HEK293 (cell line): ENCODE results near the gene SLC34A3.
A peak's percentile ranks its signal among the peaks of the same experiment; 100 is the strongest.

Experiments used
- CTCF ChIA-PET: fragments of 350-600 bp; formaldehyde crosslinking; extraction: SDS; loops from one replicate; lab custom pipeline; 2021; ENCODE audit warnings: antibody characterized with exemption; lab: Yijun Ruan, JAX
- POLR2A ChIA-PET: fragments of 300-600 bp; formaldehyde crosslinking; extraction: SDS; loops from one replicate; lab custom pipeline; 2020; ENCODE audit warnings: antibody characterized with exemption, inconsistent platforms; lab: Yijun Ruan, JAX
- H3K27ac ChIP-seq: fragments of 200-500 bp; sonication (Bioruptor generic); 2 replicates; pipeline ENCODE4 v1.5.1; 2014; ENCODE audit warnings: low read depth, low read length, control low read depth, inconsistent platforms; ENCODE audit errors: extremely low read depth
- H3K36me3 ChIP-seq, 2 experiments: fragments of 200-500 bp in 1 of 2; sonication (Bioruptor generic) in 1 of 2; 1 replicate in 1 of 2; 2 replicates in 1 of 2; pipeline ENCODE4 v1.5.1; 2014 to 2017; ENCODE audit warnings: inconsistent platforms in 2 of 2, low read length in 2 of 2; ENCODE audit not compliant: control insufficient read depth in 2 of 2, insufficient read depth in 1 of 2
- H3K4me1 ChIP-seq: fragments of 200-500 bp; sonication (Bioruptor generic); 2 replicates; pipeline ENCODE4 v1.5.1; 2014; ENCODE audit warnings: mild to moderate bottlenecking, low read length, inconsistent platforms; ENCODE audit not compliant: control insufficient read depth, insufficient read depth
- H3K4me3 ChIP-seq: 2 replicates; pipeline ENCODE4 v1.5.1; 2011; ENCODE audit warnings: low read depth, mild to moderate bottlenecking, control low read depth, low read length, moderate library complexity
- H3K9me3 ChIP-seq: fragments of 200-500 bp; sonication (Bioruptor generic); 2 replicates; pipeline ENCODE4 v1.5.1; 2014; ENCODE audit warnings: low read depth, low read length, inconsistent platforms; ENCODE audit not compliant: control insufficient read depth, insufficient read depth
- BCL11A ChIP-seq: fragments of 450-650 bp; formaldehyde crosslinking; IDR thresholded peaks from 2 replicates; pipeline ENCODE4 v1.5.1; 2016; ENCODE audit warnings: low read depth, missing biosample characterization, missing genetic modification characterization
- BCL11B ChIP-seq: fragments of 450-650 bp; formaldehyde crosslinking; IDR thresholded peaks from 2 replicates; pipeline ENCODE4 v1.5.1; 2016; ENCODE audit warnings: low read depth, missing biosample characterization, missing genetic modification characterization
- GLIS1 ChIP-seq: fragments of 450-650 bp; formaldehyde crosslinking; IDR thresholded peaks from 2 replicates; pipeline ENCODE4 v1.5.1; 2016; ENCODE audit warnings: missing biosample characterization, missing genetic modification characterization
- GLIS2 ChIP-seq: fragments of 450-650 bp; formaldehyde crosslinking; IDR thresholded peaks from 2 replicates; pipeline ENCODE4 v1.5.1; 2016; ENCODE audit warnings: missing biosample characterization, missing genetic modification characterization
- INSM2 ChIP-seq: fragments of 450-650 bp; formaldehyde crosslinking; IDR thresholded peaks from 2 replicates; pipeline ENCODE4 v1.5.1; 2016; ENCODE audit warnings: missing biosample characterization, missing genetic modification characterization
- KLF16 ChIP-seq: fragments of 450-650 bp; formaldehyde crosslinking; IDR thresholded peaks from 2 replicates; pipeline ENCODE4 v1.5.1; 2017; ENCODE audit warnings: missing biosample characterization, missing genetic modification characterization
- KLF17 ChIP-seq: fragments of 450-650 bp; formaldehyde crosslinking; IDR thresholded peaks from 2 replicates; pipeline ENCODE4 v1.5.1; 2016; ENCODE audit warnings: missing biosample characterization, missing genetic modification characterization
- WT1 ChIP-seq: fragments of 450-650 bp; formaldehyde crosslinking; IDR thresholded peaks from 2 replicates; pipeline ENCODE4 v1.5.1; 2016; ENCODE audit warnings: missing biosample characterization, missing genetic modification characterization
- ZBTB10 ChIP-seq: fragments of 450-650 bp; formaldehyde crosslinking; IDR thresholded peaks from 2 replicates; pipeline ENCODE4 v1.5.1; 2016; ENCODE audit warnings: missing biosample characterization, missing genetic modification characterization
- ZFP41 ChIP-seq: fragments of 450-650 bp; formaldehyde crosslinking; IDR thresholded peaks from 2 replicates; pipeline ENCODE4 v1.5.1; 2016; ENCODE audit warnings: missing biosample characterization, missing genetic modification characterization, borderline replicate concordance
- ZFP69B ChIP-seq: fragments of 450-650 bp; formaldehyde crosslinking; IDR thresholded peaks from 2 replicates; pipeline ENCODE4 v1.5.1; 2016; ENCODE audit warnings: missing biosample characterization, missing genetic modification characterization
- ZNF10 ChIP-seq: fragments of 450-650 bp; formaldehyde crosslinking; IDR thresholded peaks from 2 replicates; pipeline ENCODE4 v1.5.1; 2017; ENCODE audit warnings: missing biosample characterization, missing genetic modification characterization
- ZNF174 ChIP-seq: fragments of 450-650 bp; formaldehyde crosslinking; IDR thresholded peaks from 2 replicates; pipeline ENCODE4 v1.5.0; 2017; ENCODE audit warnings: missing biosample characterization, mild to moderate bottlenecking, missing genetic modification characterization
- ZNF2 ChIP-seq: fragments of 450-650 bp; formaldehyde crosslinking; IDR thresholded peaks from 2 replicates; pipeline ENCODE4 v1.5.1; 2016; ENCODE audit warnings: missing biosample characterization, missing genetic modification characterization
- ZNF266 ChIP-seq: fragments of 450-650 bp; formaldehyde crosslinking; IDR thresholded peaks from 2 replicates; pipeline ENCODE4 v1.5.1; 2016; ENCODE audit warnings: missing biosample characterization, missing genetic modification characterization, low read depth
- ZNF416 ChIP-seq: fragments of 450-650 bp; formaldehyde crosslinking; IDR thresholded peaks from 2 replicates; pipeline ENCODE4 v1.5.1; 2016; ENCODE audit warnings: missing biosample characterization, missing genetic modification characterization
- ZNF560 ChIP-seq: fragments of 450-650 bp; formaldehyde crosslinking; IDR thresholded peaks from 2 replicates; pipeline ENCODE4 v1.5.1; 2017; ENCODE audit warnings: missing biosample characterization, missing genetic modification characterization, borderline replicate concordance
- ZNF624 ChIP-seq: fragments of 450-650 bp; formaldehyde crosslinking; IDR thresholded peaks from 2 replicates; pipeline ENCODE4 v1.5.1; 2017; ENCODE audit warnings: missing biosample characterization, missing genetic modification characterization
- ZNF654 ChIP-seq: fragments of 450-650 bp; formaldehyde crosslinking; IDR thresholded peaks from 2 replicates; pipeline ENCODE4 v1.5.1; 2016; ENCODE audit warnings: low read depth, missing biosample characterization, missing genetic modification characterization
- ZNF664 ChIP-seq: fragments of 450-650 bp; formaldehyde crosslinking; IDR thresholded peaks from 2 replicates; pipeline ENCODE4 v1.5.1; 2016; ENCODE audit warnings: missing biosample characterization, missing genetic modification characterization
- ZSCAN18 ChIP-seq: fragments of 450-650 bp; formaldehyde crosslinking; IDR thresholded peaks from 2 replicates; pipeline ENCODE4 v1.5.1; 2016; ENCODE audit warnings: missing biosample characterization, missing genetic modification characterization
- ZSCAN30 ChIP-seq: fragments of 450-650 bp; IDR thresholded peaks from 2 replicates; pipeline ENCODE4 v1.5.1; 2018; ENCODE audit warnings: missing biosample characterization, mild to moderate bottlenecking, missing genetic modification characterization, moderate library complexity
- TF ChIP-seq, protein P1 (sequence below): fragments of 450-650 bp; formaldehyde crosslinking; IDR thresholded peaks from 2 replicates; pipeline ENCODE4 v1.5.1; 2016; ENCODE audit warnings: missing biosample characterization, missing genetic modification characterization

Gene SLC34A3

GRCh38 chr9:137226338-137227053 lies 4.2 kb upstream of the SLC34A3 start:
- no peak overlapping the region for H3K27ac ChIP-seq
- ChIA-PET POLR2A (interaction anchor here (0.5 to 17.2 kb wide), 9 partner anchors 15 to 193 kb away, joined by 3 to 304 read pairs (median 5); partner anchors contain the start of genes ANAPC2, NDOR1, NPDC1 and SAPCD2), CTCF (interaction anchor here (0.6 to 6.7 kb wide), 25 partner anchors 8 to 439 kb away, joined by 3 to 69 read pairs (median 6); partner anchors contain the start of genes ABCA2, ANAPC2, C8G and MAN1B1)

GRCh38 chr9:137227054-137227852 lies 3.4 kb upstream of the SLC34A3 start, which contains the start of gene RNF224:
RNF224 (plus strand) TSS chr9:137227502; CDS start chr9:137228336, 834 bp downstream.
- Histone ChIP-seq H3K4me3 (no peak within 1 kb of the TSS), H3K27ac (no peak within 1 kb of the TSS), H3K9me3 (no peaks in the 10 kb centered on the region), H3K36me3 (no peaks in the 10 kb centered on the region), H3K4me1 (peaks cover 4% of the 10 kb centered on the region)
- ChIA-PET POLR2A (interaction anchor here (0.5 to 17.2 kb wide), 10 partner anchors 14 to 193 kb away, joined by 3 to 304 read pairs (median 5); partner anchors contain the start of genes ANAPC2, NDOR1, NPDC1 and SAPCD2), CTCF (interaction anchor here (0.5 to 6.7 kb wide), 31 partner anchors 9 to 439 kb away, joined by 3 to 69 read pairs (median 5); partner anchors contain the start of genes ABCA2, ANAPC2, C8G and LRRC26)
- TF ChIP-seq, protein P1, sequence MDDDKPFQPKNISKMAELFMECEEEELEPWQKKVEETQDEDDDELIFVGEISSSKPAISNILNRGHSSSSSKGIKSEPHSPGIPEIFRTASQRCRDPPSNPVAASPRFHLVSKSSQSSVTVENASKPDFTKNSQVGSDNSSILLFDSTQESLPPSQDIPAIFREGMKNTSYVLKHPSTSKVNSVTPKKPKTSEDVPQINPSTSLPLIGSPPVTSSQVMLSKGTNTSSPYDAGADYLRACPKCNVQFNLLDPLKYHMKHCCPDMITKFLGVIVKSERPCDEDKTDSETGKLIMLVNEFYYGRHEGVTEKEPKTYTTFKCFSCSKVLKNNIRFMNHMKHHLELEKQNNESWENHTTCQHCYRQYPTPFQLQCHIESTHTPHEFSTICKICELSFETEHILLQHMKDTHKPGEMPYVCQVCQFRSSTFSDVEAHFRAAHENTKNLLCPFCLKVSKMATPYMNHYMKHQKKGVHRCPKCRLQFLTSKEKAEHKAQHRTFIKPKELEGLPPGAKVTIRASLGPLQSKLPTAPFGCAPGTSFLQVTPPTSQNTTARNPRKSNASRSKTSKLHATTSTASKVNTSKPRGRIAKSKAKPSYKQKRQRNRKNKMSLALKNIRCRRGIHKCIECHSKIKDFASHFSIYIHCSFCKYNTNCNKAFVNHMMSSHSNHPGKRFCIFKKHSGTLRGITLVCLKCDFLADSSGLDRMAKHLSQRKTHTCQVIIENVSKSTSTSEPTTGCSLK (tag by site-specific recombination) = no peak
- TF ChIP-seq WT1 (tag by site-specific recombination) = 0 out of 2 replicates have a peak, but pooled peaks have one; percentile 17
- TF ChIP-seq ZNF2 (tag by site-specific recombination) = peak; percentile 63; the same call in 1 of the 2 replicates
- peak; percentile 65 for TF ChIP-seq KLF17 (tag by site-specific recombination)
- no peak for TF ChIP-seq ZFP41 (tag by site-specific recombination)
- 0 out of 2 replicates have a peak, but pooled peaks have one; percentile 73 for TF ChIP-seq BCL11B (tag by site-specific recombination)
- TF ChIP-seq BCL11A (tag by site-specific recombination) = peak; percentile 52; the same call in 1 of the 2 replicates
- peak; percentile 81 for TF ChIP-seq GLIS1 (tag by site-specific recombination)
- TF ChIP-seq ZNF664 = no peak
- peak; percentile 88 for TF ChIP-seq ZBTB10 (tag by site-specific recombination)
- no peak; the same call in 1 of the 2 replicates for TF ChIP-seq KLF16 (tag by site-specific recombination)
- TF ChIP-seq GLIS2 = peak; percentile 77; the same call in 1 of the 2 replicates
- TF ChIP-seq ZFP69B (tag by site-specific recombination) = peak; percentile 29; the same call in 1 of the 2 replicates
- TF ChIP-seq ZSCAN30 (tag by site-specific recombination) = peak; percentile 92
- TF ChIP-seq ZNF416 = no peak

More at GRCh38 chr9:137226338-137227053, 4.2 kb upstream of the SLC34A3 start:
- Histone ChIP-seq H3K4me1 (peaks cover 4% of the 10 kb centered on the region), H3K9me3 (no peaks in the 10 kb centered on the region), H3K36me3 (no peaks in the 10 kb centered on the region), H3K4me3 (no peak overlapping the region)
- no peak for TF ChIP-seq ZSCAN18 (tag by site-specific recombination)
- TF ChIP-seq ZNF560 (tag by site-specific recombination) = no peak
- TF ChIP-seq INSM2 (tag by site-specific recombination) = no peak
- no peak for TF ChIP-seq ZNF266
- no peak for TF ChIP-seq ZNF174 (tag by site-specific recombination)
- TF ChIP-seq ZNF624 (tag by site-specific recombination) = no peak
- no peak for TF ChIP-seq ZNF654 (tag by site-specific recombination)
- TF ChIP-seq ZNF10 (tag by site-specific recombination) = no peak
